Measurements from ENCODE around the gene GBA2.

The GBA2 gene

DNA sequence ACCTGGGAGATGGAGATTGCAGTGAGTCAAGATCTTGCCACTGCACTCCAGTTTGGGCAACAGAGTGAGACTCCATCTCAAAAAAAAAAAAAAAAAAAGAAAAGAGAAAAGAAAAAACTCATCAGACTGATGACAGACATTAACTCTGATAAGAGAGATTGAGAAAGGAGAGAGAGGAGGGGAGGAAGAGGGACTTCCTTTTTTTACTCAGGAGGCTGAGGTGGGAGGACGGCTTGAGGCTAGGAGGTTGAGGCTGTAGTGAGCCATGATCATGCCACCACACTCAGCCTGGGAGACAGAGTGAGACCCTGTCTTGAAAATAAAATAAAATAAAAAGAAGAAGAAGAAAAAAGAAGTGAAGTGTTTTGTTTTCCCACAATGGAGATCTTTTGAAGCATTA lies 14.8 kb upstream of the GBA2 start:
- no peak for DNase-seq

DNA sequence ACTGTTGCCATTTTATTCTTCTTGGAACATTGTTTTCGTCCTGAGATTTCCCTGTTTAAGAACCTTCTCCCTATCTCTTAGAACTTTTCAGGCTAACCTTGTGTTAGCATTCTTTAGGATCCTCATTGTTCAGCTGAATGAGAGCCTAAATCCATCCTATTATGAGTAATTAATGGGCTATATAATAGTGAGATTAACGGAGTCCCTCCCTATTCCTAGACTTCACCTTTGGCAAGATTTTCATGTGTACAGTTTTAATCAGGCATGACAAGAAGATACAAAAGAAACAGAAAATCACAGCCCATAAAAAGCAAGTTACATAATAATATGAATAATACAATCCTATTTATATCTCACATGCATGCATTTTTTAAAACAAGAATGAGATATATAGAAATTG lies 14.2 kb upstream of the GBA2 start:
- no peak for DNase-seq

DNA sequence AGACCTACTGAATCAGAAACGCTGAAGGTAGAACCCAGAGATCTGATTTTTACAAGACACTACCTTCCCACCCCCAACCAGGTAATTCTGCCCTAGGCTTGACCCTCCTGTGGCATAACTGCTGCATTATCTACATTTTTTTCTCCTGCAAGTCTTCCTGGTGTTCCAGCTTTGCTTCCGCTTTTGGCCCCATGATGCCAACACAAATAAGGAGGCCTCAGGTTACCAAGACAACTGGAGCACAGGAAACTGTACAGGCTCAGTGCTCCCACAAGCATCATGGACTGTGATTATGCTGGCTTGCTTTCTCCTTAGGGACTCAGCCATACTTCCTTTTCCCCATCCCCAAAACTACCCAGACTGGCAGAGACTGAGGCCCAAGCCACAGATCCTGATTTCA lies 11.6 kb upstream of the GBA2 start:
- DNase-seq: no peak

DNA sequence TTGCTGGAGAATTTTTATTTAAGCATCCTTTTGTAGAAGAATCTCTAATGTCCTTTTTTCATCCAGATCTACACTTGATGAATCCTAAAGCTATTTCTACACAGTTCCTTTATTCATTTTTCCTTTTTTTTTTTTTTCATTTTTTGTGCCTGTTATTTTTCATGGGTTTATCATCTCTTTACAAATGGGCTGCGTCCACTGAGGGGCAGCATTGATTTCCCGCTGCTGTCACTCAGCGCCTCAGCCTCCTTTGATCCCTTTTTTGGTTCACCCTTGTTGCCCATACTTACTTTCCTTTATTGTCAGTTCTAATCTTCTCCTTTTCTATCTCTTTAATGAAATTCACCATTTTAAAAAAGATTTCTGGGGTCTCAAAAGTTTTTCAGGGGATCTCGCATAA lies 10.8 kb upstream of the GBA2 start:
- DNase-seq: no peak

DNA sequence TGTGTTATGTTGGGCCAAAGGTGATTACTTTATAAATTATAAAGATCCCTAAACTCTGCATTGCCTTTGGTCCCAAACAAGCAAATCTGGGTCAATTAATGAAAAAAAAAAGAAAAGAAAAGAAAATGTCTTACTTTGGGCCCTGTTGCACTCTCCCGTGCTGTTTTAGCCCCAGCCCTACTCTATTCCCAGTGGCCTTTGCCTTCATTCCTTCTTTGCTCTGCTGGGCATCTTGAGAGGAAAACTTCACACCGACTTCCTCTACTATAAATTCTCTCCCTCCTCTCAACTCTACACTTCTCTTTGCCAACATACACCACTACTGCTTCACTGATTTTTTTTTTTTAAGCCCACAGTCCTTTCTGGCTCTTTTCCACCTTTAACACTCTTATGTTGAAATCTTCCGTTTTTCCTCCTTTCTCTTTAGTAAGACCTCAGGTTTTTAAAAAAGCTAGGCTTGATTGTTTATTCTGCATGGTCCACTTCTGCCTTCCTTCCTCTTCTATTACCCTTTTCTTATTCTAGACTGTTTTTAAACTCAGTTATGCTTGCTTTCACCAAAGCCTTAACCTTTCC lies 9.5 kb upstream of the GBA2 start:
- DNase-seq: no peak

DNA sequence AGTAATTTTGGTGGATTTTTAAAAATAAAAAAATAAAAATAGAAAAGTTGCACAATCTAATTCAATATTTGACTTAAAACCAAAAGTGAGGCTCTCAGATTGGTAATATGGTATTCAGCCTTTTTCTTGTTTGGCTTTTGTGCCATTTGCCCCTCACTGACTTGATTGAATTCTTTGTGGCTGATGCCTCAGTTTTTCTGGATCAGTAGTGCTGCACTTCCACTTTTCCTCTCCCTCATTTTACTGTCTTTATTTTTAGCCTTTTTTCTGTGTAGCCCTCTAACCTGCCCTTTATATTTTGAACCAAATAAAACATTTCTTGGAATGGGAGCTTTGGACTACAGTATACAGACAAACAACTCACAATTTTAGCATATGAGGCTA lies 8.9 kb upstream of the GBA2 start:
- DNase-seq: no peak

DNA sequence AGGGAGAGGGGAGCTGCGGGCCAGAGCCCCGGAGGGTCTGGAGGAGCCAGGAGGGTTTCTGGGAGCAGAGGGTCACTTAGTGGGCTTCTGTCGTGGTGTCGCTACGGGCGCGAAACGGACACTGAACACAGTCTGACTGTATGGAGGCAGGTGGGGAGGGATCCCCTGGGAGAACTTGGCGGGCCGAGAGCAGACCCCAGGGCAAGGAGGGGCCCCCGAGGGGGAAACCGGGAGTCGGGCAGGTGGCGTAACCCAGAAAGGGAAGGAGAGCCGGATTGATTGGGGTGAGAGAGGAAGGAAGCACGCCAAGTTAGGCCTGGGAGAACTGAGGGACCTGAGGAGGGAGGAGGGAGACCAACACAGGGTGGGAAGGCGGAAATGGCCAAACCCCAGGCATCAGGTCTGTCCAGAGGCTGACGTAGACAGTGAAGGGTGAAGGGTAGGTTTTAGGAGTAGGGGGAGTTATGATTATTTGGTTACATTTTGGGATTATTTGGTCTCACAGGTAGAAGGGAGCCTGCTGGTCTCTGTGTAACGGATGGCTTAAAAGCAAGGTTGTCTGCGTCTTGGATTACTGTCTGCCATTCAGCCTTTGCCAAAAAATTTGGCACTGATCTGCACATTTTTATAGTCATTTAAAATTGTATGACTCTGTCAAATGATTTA lies 8.3 kb upstream of the GBA2 start:
- DNase-seq: no peak

DNA sequence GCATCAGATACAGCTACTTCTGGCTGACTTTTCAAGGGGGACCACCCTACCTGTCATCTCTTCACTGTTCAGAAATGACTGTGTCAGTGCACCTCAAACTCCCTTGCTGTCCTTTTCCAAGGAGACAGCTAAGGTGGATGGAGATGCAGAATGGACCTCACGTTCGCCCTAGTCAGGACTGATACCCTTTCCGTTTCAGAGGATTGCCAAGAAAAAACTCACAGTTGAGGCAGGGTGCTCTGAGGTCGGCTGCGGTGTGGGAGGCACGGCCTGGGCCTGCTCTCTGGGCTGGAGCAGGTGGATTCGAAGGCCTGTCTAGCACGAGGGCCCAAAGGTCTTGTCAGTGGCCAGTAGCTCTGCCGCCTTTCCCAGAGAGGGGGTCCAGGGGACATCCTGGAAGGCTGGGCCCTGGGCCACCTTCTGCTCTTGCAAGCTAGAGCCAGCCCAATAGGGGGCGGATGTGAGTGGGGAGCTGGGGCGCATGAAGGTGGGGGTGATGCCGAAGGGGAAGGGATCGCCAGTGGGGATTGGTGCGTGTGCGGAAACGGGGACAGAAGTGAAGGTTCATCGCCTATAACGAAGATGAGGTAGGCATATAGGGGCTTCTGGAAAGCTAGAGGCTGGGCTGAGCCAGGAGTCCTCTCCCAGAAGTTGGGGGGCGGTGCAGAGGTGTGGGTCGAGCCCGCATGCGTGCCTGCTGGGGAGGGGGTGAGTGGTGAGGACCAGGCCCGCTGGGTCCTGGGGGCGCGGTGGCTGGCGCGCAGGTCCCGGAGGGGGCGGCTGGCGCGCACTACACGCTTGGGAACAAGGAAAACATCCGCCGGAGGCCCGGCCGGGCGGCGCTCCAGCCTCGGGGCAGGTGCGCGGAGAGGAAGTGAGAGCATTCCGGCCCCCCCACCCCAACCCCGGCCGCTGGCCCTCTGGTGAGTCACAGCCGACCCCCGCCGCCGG lies 7.5 kb upstream of the GBA2 start:
- DNase-seq: no peak

DNA sequence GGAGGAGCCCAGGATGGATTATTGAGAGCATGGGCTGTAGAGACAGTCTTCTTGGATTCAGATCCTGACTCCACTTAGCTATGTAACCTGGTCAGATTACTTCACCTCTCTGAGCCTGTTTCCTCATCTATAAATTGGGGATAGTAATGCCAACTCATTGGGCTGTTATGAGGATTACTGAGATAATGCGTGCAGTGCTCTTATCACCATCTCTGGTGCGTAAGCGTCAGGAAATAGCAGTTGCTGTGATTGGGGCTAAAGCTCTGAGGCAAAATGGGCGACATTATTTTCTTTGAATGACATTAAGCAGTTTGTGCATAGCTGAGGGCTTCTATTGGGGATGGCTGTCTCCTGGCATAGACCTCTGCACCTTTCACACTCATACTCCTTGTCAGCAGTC lies 6.0 kb upstream of the GBA2 start:
- no peak for DNase-seq

DNA sequence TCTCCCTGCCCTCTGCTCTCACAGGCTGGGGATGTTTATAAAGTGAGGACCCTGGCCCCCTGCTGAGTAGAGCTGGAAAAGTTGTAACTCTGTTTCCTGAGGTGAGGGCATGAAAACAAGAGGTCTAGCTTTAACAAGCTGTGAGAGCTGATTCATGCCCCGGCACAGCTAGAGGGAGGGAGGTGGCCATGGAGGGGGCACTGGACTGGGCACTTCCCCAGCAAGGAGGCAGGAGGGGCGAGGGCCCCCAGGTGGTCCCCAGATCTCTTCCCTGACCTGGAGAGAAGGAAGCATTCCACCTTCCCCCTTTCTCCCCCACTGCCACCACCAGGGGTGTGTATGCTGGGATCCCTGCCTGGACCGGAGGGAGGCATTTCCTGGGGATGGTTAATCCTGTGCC lies 5.2 kb upstream of the GBA2 start, which contains the start of gene MSMP:
TSS of gene MSMP (minus strand) at position 13 of the 400 bp plus-strand sequence. CDS start 147 bp downstream, outside the sequence.
- no peak for DNase-seq

DNA sequence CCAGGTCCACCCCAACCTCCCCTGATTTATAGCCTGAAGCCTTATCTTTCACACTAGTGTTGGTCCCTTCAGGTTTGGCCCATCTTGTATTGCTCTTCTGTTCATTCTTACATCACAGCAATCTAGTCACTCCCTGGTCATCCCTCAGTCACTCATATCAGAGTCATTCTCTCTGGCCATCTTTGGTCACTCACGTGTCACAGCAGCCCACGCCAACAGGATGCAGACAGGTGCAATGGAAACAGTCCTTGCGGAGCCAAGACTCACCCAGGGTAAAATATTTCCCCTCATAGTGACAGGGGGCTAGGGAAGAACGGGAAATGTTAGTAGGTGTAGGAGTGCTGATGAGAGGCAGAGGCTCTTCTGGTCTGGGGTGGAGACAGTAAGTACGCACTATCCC lies 4.4 kb upstream of the GBA2 start:
- DNase-seq: no peak

DNA sequence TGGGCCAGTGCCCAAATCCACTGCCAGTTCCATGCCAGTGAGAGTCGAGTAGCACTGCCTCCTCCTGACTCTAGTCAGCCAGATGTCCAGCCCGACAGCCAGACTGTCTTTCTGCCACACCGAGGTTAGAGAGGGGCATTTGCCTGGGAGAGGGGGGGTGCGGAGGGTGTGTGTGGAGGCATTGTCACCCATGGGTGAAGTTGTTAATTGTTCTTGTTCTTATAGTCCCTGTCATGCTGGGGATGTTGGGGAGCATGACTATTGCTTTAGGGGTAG lies 1.2 kb upstream of the GBA2 start:
- DNase-seq: no peak

DNA sequence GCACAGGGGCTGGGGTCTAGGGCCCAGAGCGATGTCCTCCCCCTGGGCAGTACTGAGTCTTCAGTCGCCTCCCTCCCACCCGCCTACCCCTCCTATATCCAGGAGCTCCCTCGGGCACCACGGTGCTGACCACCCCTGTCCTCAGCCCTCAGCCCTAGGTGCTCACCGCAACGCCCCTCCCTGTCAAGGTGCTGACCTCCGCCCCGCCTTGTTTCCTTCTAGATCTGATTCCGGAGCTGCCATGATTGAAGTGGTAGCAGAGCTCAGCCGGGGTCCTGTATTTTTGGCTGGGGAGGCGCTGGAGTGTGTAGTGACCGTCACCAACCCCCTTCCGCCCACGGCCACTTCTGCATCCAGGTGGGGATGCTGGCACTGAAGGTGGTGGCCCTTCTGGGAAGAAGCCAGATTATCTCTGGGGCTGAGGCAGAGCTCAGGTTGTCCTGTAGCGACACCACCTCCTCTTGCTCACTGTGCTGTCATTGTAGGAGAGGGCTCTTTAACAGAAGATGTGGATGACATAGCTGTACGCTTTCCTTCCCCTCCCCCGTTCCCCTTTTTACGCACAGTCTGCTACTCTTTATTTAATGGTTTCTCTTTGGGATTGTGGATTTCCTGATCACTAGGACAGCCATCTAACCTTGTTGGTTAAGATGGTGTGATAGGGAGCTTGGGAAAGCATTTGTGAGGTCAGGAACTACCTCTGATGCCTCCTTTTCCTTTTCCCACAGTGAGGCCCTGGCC lies 657 bp upstream of the GBA2 start:
- no peak for DNase-seq

DNA sequence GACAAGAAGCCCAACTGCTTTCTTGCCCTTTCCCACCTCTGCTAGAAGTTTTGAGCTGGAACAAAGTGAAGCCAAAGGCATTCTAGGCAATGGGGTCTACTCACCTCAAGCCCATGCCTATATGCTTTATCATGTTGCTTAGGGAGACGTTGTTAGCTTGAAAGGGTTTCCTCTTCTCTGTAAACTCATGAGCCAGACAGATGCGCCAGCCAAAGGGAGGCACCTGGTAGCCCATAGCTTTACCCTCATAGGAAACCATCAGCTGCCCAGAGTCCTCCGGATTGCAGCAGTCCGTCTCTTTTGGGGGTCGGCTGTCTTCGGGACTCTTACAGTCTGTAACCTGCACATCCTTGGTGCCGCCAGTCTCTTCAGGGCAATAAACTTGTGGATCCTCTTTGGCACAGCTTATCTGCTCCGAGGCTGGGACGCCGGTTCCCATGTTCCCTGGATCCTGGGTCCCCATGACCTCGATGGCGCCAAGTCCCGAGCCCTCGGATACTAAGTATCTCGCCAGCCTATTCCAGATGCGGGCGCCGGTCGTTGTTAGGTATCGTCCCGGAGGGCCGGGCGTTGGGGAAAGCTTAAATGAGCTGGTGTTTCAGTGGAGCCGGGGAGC lies 678 bp downstream of the GBA2 start:
- no peak for DNase-seq

DNA sequence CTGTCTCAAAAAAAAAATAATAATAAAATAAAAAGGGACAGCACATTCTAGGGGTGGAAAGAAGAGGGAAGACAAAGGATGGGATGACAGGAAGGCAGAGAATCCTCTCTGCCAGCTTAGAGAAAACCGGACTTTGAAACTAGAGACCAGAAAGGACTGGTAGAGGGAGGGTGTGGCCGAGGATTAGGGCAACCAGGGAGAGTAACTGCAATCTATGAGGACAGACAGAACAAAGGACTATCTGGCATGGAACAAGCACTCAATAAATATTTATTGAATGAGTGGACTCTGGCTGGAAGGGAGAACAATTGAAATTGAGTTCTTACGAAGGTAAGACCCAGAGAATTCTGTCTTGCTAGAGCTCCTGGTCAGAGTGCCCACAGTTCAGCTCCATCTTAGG lies 2.4 kb downstream of the GBA2 start:
- DNase-seq: no peak

DNA sequence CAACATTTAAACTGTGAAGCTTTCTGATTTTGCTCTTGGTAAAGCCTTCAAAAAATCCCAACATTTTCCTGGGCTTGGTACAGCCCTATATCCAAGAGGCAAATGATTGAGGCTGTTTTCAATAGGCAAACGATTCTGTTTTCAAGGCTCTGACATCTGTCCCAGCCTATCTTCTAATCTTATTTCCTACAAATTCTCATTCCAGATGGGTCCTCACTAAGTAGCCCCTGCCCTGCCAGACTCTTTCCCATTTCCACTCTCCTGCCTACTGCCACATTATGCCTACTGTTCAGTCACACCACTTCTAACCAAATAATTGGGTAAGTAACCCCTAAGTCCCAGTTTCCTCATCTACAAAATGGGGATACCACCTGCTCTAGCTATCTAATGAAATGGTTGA lies 3.5 kb downstream of the GBA2 start:
- DNase-seq: no peak

DNA sequence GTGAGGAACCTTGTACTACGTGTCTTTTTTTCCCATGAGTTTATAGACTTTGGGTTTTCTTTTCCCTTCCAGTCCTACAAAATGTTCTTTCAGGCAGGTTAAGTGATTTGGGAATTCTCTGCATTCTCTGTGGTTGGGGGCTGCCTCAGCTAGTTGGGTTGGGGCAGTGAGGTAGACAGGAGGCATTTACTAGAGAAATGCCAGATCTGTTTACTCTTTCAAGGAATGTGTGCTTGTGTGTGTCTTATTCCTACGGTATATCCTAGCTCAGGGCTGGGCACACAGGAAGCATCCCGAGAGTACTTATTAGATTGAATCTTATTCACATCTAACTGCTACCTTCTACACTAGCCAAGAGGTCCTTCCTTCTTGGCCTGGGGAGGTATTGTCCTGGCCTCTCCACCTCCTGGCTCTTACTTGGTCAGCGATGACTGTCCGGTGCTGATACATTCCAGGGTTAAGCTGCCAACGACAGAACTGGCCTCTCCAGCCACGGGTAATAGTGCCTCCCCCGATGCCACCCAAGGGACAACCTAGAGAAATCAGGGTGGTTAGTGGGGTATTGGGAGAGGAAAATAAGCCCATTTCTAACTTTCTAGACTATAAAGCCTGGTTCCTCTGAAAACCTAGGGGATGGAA lies 5.0 kb downstream of the GBA2 start:
- no peak for DNase-seq

DNA sequence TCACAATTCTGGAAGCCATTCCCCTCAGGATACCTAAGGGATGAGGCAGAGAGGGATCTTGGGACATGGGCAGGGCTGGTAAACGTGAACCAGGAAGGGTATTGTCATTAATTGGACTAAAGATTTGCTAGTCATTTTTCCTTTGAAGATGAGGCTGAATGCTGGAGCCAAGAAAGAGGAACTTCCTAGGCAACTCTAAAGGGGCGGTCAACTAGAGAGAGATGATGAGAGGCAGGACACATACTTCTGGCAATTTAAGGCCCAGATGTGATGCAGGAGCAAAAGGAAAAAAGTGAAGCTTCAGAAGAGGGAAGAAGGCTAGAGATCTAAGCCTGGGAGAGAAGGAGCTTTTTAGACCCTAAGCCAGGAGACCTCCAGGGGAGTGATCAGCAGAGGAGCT lies 5.6 kb downstream of the GBA2 start:
- no peak for DNase-seq

DNA sequence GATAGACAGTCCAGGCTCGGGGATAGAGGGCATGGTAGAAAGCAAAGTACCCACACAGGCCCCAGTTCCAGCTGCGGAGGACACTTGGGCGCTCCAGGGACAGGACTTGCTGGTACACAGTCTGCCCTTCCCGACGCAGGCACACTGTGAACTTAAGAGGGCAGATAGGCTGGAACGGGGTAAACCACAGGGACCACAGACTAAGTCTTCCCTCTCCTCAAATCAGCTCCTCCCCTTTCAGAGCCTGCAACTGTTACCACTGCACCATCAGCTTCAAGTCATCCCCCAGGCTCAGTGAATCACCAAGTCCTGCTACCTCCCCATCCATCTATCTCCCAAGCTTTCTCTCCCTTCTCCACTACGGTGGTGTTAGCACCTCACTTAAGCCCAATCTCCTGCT lies 7.3 kb downstream of the GBA2 start:
- DNase-seq: no peak

DNA sequence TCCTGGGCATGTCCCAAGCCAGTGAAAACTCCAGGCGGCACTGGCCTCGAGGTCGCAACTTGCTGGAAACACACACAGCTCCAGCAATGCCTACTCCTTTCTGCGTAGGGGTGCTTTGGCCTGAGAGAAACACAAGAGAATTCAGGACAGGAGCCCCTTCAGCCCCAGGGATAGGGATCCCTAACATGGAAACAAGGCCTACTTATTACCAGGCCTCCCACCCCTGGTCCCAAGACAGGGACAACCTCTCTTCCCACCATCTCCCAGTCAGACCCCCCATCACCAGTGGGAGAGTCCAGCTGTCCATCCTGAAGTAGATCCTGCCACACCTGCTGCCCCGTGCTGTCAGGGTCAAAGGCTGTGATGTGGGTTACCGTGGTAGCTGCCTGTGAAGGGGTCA lies 8.8 kb downstream of the GBA2 start:
- DNase-seq: no peak

DNA sequence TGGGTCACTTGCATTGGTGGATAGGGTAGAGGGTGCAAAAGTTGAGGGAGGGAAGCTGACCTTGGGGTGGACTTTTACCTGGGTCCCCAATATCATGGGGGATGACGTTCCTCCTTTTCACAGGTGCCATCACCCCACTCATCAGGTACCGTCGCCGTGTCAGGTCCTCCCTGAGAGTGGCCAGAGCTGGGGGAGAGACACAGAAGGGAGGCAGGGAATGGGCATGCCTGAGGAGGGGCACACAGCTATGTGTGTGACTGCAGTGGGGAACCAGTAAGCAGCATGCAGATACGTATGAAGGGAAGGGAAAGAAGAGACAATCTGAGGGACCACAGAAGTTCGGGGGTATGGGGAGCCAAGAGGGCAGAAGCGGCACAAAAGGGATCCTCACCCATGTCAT lies 10.1 kb downstream of the GBA2 start:
- DNase-seq: no peak

DNA sequence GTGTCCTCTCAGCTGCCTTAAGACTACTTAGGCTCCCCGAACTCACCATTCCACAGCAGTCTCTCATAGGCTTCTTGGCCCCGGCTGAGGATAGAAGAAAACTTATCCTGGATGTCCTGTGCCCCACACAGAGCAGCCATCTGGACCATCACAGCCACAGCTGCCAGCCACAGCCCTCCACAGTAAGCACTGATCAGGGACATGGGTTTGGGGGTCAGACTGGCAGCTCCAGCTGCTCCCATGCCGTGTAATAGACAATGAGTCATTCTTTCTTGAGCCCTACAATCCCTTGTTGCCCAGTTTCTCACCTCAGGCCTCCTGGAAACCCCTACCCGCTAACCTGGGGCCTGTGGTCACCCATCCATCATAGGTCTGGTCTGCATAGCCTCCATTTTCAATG lies 10.8 kb downstream of the GBA2 start:
- DNase-seq: no peak

Measured in fibroblast of skin of abdomen (primary cell).